HepG2 (cell line): ENCODE results near the gene CSNK1D. TPM values are rescaled to one million over a fixed set of nuclear protein-coding genes. Genes with fewer than 3 reads are reported as not detected.
"Not testable (repeated sequence)": the region's sequence is repeated elsewhere in the genome, so short reads cannot be mapped to it uniquely, and the experiment has no call there.

Experiments used
- ZBTB40 ChIP-seq, 2 experiments: fragments of 450-650 bp in 1 of 2; sonication (generic) in 1 of 2; formaldehyde crosslinking in 1 of 2; IDR thresholded peaks; 2 replicates each; pipeline versions ENCODE4 v1.6.1 to v1.8.0; 2016 to 2022; ENCODE audit warnings: antibody characterized with exemption in 1 of 2, mild to moderate bottlenecking in 1 of 2, missing genetic modification reagents in 1 of 2
- polyA plus RNA-seq, 8 experiments: library from polyadenylated mRNA; depleted of rRNA in 3 of 8; stranded (reverse) in 7 of 8; unstranded in 1 of 8; fragments of >200 nt; fragmentation: Illumina TruSeq in 4 of 8; extraction: Trizol in 4 of 8; gene quantifications; 2 replicates each; pipeline versions ENCODE4 v1.2.1 to v1.2.3, GENCODE V29; 2011 to 2016; ENCODE audit warnings: low read depth in 4 of 8, missing spikeins in 1 of 8, mixed read lengths in 1 of 8; ENCODE audit not compliant: insufficient read depth in 1 of 8
- total RNA-seq, 5 experiments: library from RNA; depleted of rRNA; stranded (reverse); fragments of >200 nt; fragmentation: Illumina TruSeq; extraction: Trizol; gene quantifications; 2 replicates each; pipeline ENCODE4 v1.2.3, GENCODE V29; 2016; ENCODE audit warnings: low read depth in 1 of 5

CSNK1D gene
- total and polyA plus RNA-seq, 2 of the 13 experiments (the other 11 are each of a cell fraction or from before 2014, with no cell fraction given): 31.5 to 128 TPM

- TF ChIP-seq ZBTB40 (IDR thresholded peaks at IDR 0.05): 0 out of 2 replicates have a peak, but pooled peaks have one; percentile 3
- not testable (repeated sequence) for TF ChIP-seq ZBTB40 (CRISPR knock-in tag; IDR thresholded peaks at IDR 0.05)
Measured at GRCh38 chr17:82259972-82260961, 13.2 kb downstream of the CSNK1D start (continued).
